Astrocyte (in vitro differentiated cells and primary cell): ENCODE measurements around the gene EGLN3. TPM values are rescaled to one million over a fixed set of nuclear protein-coding genes. Genes with fewer than 3 reads are reported as not detected.

ENCODE experiments used
- DNase-seq: peaks from one replicate; pipeline ENCODE4 v3.0.0-alpha.2; 2010; ENCODE audit warnings: low read depth
- FAIRE-seq: peaks from 2 replicates; lab custom pipeline; 2011; peaks lifted over from hg19 to GRCh38; lab: Jason Lieb, UNC
- H2AFZ ChIP-seq: 2 replicates; pipeline ENCODE4 v1.6.0; 2012; ENCODE audit warnings: low read depth, low read length, inconsistent platforms
- H3K27ac ChIP-seq: 2 replicates; pipeline ENCODE4 v1.5.1; 2011; ENCODE audit warnings: low read depth, low read length, inconsistent platforms
- H3K27me3 ChIP-seq: 2 replicates; pipeline ENCODE4 v1.6.0; 2011; ENCODE audit warnings: low read length, inconsistent platforms; ENCODE audit not compliant: insufficient read depth
- H3K36me3 ChIP-seq: 2 replicates; pipeline ENCODE4 v1.5.1; 2011; ENCODE audit warnings: low read length, inconsistent platforms; ENCODE audit not compliant: insufficient read depth
- H3K4me1 ChIP-seq: 2 replicates; pipeline ENCODE4 v1.5.1; 2011; ENCODE audit warnings: low read length, inconsistent platforms; ENCODE audit not compliant: insufficient read depth
- H3K4me2 ChIP-seq: 2 replicates; pipeline ENCODE4 v1.6.0; 2012; ENCODE audit warnings: low read length, inconsistent platforms
- H3K4me3 ChIP-seq: 2 replicates; pipeline ENCODE4 v1.5.1; 2011; ENCODE audit warnings: low read depth, mild to moderate bottlenecking, low read length, inconsistent platforms; ENCODE audit not compliant: insufficient read depth
- H3K79me2 ChIP-seq: 2 replicates; pipeline ENCODE4 v1.6.0; 2012; ENCODE audit warnings: mild to moderate bottlenecking, low read length, inconsistent platforms; ENCODE audit not compliant: insufficient read depth
- H3K9ac ChIP-seq: 2 replicates; pipeline ENCODE4 v1.6.0; 2012; ENCODE audit warnings: mild to moderate bottlenecking, low read length, inconsistent platforms
- H3K9me3 ChIP-seq: 2 replicates; pipeline ENCODE4 v1.5.1; 2012; ENCODE audit warnings: low read depth, mild to moderate bottlenecking, low read length, inconsistent platforms; ENCODE audit not compliant: insufficient read depth
- H4K20me1 ChIP-seq: 2 replicates; pipeline ENCODE4 v1.6.0; 2012; ENCODE audit warnings: low read length, inconsistent platforms; ENCODE audit not compliant: insufficient read depth
- H3K27ac Mint-ChIP-seq: one replicate; pipeline ENCODE4 v1.8.0; 2021; ENCODE audit warnings: mild to moderate bottlenecking, mixed read lengths; ENCODE audit not compliant: unreplicated experiment
- H3K27me3 Mint-ChIP-seq: one replicate; pipeline ENCODE4 v1.8.0; 2021; ENCODE audit warnings: low read depth, mixed read lengths; ENCODE audit not compliant: unreplicated experiment
- H3K36me3 Mint-ChIP-seq: one replicate; pipeline ENCODE4 v1.8.0; 2021; ENCODE audit warnings: low read depth, mixed read lengths; ENCODE audit not compliant: unreplicated experiment
- H3K4me1 Mint-ChIP-seq: one replicate; pipeline ENCODE4 v1.8.0; 2021; ENCODE audit warnings: low read depth, mixed read lengths; ENCODE audit not compliant: unreplicated experiment
- H3K4me3 Mint-ChIP-seq: one replicate; pipeline ENCODE4 v1.8.0; 2021; ENCODE audit warnings: mild to moderate bottlenecking, moderate library complexity, mixed read lengths; ENCODE audit not compliant: unreplicated experiment
- H3K9me3 Mint-ChIP-seq: one replicate; pipeline ENCODE4 v1.8.0; 2021; ENCODE audit warnings: mild to moderate bottlenecking, mixed read lengths; ENCODE audit not compliant: unreplicated experiment
- EZH2 ChIP-seq: IDR thresholded peaks from 2 replicates; pipeline ENCODE4 v1.6.1; 2012; ENCODE audit warnings: mild to moderate bottlenecking, low read length, inconsistent platforms; ENCODE audit not compliant: insufficient read depth
- total RNA-seq: library from RNA; stranded (reverse); gene quantifications from 2 replicates; pipeline ENCODE4 v1.2.1, GENCODE V29; 2021
- TF ChIP-seq, protein P1 (sequence below): IDR thresholded peaks from 2 replicates; pipeline ENCODE4 v1.5.1; 2011; ENCODE audit warnings: low read depth, mild to moderate bottlenecking, inconsistent platforms, low read length, moderate library complexity; ENCODE audit not compliant: insufficient read depth

The EGLN3 gene
- total RNA-seq, 1 donor from 2014 or later: 13.3 TPM

GRCh38 chr14:33909380-33910084, 41.3 kb downstream of the EGLN3 start:
- Histone ChIP-seq H3K9me3 (no peaks in the 10 kb centered on the region), H3K9ac (no peak overlapping the region), H3K4me3 (no peak overlapping the region), H3K27ac (no peak overlapping the region), H4K20me1 (no peaks in the 10 kb centered on the region), H3K36me3 (no peaks in the 10 kb centered on the region), H3K27me3 (no peaks in the 10 kb centered on the region), H3K4me1 (no peaks in the 10 kb centered on the region), H3K79me2 (no peaks in the 10 kb centered on the region), H2AFZ (no peak overlapping the region), H3K4me2 (no peak overlapping the region)
- FAIRE-seq (no peak), DNase-seq (no peak)
- no peak overlapping the region for H3K27ac Mint-ChIP-seq
- no peaks in the 10 kb centered on the region for H3K9me3 Mint-ChIP-seq
- H3K4me3 Mint-ChIP-seq: no peak overlapping the region
- peaks cover under 1% of the 10 kb centered on the region for H3K4me1 Mint-ChIP-seq
- H3K27me3 Mint-ChIP-seq: no peaks in the 10 kb centered on the region
- TF ChIP-seq EZH2: no peak
- TF ChIP-seq, protein P1, sequence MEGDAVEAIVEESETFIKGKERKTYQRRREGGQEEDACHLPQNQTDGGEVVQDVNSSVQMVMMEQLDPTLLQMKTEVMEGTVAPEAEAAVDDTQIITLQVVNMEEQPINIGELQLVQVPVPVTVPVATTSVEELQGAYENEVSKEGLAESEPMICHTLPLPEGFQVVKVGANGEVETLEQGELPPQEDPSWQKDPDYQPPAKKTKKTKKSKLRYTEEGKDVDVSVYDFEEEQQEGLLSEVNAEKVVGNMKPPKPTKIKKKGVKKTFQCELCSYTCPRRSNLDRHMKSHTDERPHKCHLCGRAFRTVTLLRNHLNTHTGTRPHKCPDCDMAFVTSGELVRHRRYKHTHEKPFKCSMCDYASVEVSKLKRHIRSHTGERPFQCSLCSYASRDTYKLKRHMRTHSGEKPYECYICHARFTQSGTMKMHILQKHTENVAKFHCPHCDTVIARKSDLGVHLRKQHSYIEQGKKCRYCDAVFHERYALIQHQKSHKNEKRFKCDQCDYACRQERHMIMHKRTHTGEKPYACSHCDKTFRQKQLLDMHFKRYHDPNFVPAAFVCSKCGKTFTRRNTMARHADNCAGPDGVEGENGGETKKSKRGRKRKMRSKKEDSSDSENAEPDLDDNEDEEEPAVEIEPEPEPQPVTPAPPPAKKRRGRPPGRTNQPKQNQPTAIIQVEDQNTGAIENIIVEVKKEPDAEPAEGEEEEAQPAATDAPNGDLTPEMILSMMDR: no peak
- H3K36me3 Mint-ChIP-seq: no peaks in the 10 kb centered on the region

DNA sequence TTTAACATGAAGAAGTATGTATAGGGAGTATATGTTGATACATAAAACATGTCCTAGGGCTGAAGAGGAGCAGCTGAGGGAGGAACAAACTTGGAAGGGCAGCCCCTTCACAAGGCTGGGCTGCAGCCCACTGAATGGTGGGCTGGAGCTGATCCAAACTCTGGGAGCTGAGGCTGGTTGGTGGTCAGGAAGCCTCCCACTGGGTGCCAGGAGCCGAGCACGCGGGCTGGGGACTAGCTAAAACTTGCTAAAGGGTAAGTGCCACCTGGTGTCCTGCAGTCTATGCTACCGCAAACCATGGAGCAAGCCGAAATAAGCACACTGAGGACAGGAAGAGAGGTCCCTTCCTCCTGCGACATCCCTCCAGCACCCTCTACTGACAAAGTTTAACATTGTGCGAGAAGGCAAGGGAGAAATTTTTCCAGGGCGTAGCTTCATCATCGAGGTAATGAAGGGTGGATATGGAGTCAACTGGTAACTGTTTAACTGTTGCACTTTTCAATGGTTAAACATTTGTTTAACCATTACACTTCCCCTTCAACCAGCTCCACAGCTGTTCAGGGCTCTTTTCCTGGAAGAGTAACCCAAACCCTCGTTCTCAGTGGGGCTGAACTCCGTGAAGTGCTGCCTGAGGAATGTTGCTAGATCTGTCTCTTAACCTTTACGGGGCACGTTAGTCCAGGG, 42.2 kb downstream of the EGLN3 start:
- Histone ChIP-seq H3K27ac (no peak overlapping the region), H2AFZ (no peak overlapping the region), H3K9ac (no peak overlapping the region), H3K9me3 (no peaks in the 10 kb centered on the region), H3K36me3 (no peaks in the 10 kb centered on the region), H3K4me2 (no peak overlapping the region), H3K79me2 (no peaks in the 10 kb centered on the region), H3K4me1 (no peaks in the 10 kb centered on the region), H4K20me1 (no peaks in the 10 kb centered on the region), H3K4me3 (no peak overlapping the region), H3K27me3 (no peaks in the 10 kb centered on the region)
- no peak for FAIRE-seq
- H3K27ac Mint-ChIP-seq: no peak overlapping the region
- no peaks in the 10 kb centered on the region for H3K9me3 Mint-ChIP-seq
- no peaks in the 10 kb centered on the region for H3K36me3 Mint-ChIP-seq
- no peak for DNase-seq
- no peaks in the 10 kb centered on the region for H3K4me1 Mint-ChIP-seq
- TF ChIP-seq EZH2: no peak
- TF ChIP-seq, protein P1: no peak
- no peaks in the 10 kb centered on the region for H3K27me3 Mint-ChIP-seq
- no peak overlapping the region for H3K4me3 Mint-ChIP-seq

DNA sequence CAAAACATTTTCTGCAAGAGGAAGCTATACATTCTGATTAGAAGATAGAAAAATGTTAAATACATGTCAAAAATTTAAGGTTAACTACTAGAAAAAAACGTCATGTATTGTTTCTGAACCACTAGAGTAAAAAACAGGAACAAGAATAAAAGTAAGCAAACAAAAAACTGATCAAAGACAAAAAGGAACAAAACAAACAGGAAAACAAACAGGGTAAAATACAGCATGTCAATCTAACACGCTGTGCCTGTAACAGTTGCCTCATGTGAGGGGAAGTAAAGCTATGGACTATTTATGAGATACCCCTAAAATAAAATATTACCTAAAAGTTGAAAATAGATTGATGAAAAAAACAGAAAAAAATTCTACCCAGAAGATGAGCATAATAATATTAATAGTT, 43.9 kb downstream of the EGLN3 start:
- H3K27me3 Mint-ChIP-seq: no peaks in the 10 kb centered on the region
- H3K36me3 Mint-ChIP-seq: no peaks in the 10 kb centered on the region
- no peak overlapping the region for H3K27ac Mint-ChIP-seq

More for the DNA sequence above, 43.9 kb downstream of the EGLN3 start:
- no peak overlapping the region for H3K27ac ChIP-seq
- H3K9me3 ChIP-seq: no peaks in the 10 kb centered on the region
- no peak overlapping the region for H2AFZ ChIP-seq
- no peaks in the 10 kb centered on the region for H3K4me1 Mint-ChIP-seq
- no peaks in the 10 kb centered on the region for H3K4me1 ChIP-seq
- H3K4me3 ChIP-seq: no peak overlapping the region
- no peaks in the 10 kb centered on the region for H3K9me3 Mint-ChIP-seq
- FAIRE-seq (no peak), DNase-seq (no peak)
- H3K4me3 Mint-ChIP-seq: no peak overlapping the region
- TF ChIP-seq, protein P1: no peak
- TF ChIP-seq EZH2: no peak
- H3K9ac ChIP-seq: no peak overlapping the region
- no peaks in the 10 kb centered on the region for H4K20me1 ChIP-seq
- H3K27me3 ChIP-seq: no peaks in the 10 kb centered on the region
- H3K4me2 ChIP-seq: no peak overlapping the region
- H3K79me2 ChIP-seq: no peaks in the 10 kb centered on the region
- H3K36me3 ChIP-seq: no peaks in the 10 kb centered on the region
